IPS-18c (cell line): ENCODE data around the gene ADAM8.
A peak's percentile ranks its signal among the peaks of the same experiment; 100 is the strongest.

ENCODE experiments used
- H3K4me3 ChIP-seq: 2 replicates; pipeline ENCODE4 v1.7.0; 2013; ENCODE audit warnings: low read depth, mild to moderate bottlenecking, low read length, moderate library complexity; ENCODE audit not compliant: insufficient read depth
- H3K9me3 ChIP-seq: one replicate; pipeline ENCODE4 v1.6.1; 2013; ENCODE audit warnings: mild to moderate bottlenecking, low read length, moderate library complexity; ENCODE audit not compliant: control insufficient read depth, insufficient read depth

The ADAM8 gene

DNA sequence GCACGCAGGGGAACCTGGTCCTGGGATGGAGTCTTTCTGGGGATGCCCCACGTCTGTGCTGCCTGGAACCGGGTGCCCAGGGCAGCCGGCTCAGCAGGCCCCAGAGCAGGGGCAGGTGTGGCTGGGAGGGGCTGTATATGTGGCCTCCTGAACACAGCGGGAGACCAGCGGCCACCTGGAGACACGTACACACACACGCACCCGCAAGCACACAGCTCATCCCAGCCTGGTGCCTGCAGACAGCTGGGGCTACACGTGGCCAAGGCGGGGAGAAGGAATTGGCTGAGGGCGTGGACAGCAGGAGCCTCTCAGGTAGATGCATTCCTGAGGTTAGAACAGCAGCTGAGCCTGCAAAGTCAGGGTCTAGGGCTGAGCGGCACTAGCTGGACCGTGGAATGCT is 14.0 kb downstream of the ADAM8 start:
- H3K4me3 ChIP-seq = no peak overlapping the region
- no peaks in the 10 kb centered on the region for H3K9me3 ChIP-seq

DNA sequence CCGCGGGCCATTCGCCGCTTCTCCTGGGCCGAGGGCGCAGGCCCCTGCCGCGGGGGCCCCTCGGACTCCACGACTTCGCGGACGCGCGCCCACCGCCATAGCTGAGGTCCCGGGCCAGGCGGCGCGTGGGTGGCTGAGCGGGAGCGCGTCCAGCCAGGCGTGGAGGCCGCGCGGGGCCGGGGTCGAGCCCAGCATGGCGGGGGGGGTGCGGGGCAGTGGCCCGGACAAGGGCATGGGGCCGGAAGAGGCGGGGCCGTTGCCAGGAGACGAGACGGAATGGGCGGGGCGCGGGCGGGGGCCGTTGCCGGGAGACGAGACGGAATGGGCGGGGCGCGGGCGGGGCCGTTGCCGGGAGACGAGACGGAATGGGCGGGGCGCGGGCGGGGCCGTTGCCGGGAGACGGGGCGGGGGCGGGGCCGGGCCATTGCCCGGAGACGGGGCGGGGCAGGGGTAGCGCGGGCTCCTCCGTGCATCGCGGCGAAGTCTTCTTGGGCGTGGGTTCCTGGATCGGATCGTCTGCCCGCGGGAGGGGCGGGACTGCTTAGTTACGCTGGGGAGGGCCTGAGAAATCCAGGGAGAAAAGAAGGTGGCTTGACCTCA is 14.8 kb downstream of the ADAM8 start:
- H3K4me3 ChIP-seq = peak overlapping the region; percentile 66

DNA sequence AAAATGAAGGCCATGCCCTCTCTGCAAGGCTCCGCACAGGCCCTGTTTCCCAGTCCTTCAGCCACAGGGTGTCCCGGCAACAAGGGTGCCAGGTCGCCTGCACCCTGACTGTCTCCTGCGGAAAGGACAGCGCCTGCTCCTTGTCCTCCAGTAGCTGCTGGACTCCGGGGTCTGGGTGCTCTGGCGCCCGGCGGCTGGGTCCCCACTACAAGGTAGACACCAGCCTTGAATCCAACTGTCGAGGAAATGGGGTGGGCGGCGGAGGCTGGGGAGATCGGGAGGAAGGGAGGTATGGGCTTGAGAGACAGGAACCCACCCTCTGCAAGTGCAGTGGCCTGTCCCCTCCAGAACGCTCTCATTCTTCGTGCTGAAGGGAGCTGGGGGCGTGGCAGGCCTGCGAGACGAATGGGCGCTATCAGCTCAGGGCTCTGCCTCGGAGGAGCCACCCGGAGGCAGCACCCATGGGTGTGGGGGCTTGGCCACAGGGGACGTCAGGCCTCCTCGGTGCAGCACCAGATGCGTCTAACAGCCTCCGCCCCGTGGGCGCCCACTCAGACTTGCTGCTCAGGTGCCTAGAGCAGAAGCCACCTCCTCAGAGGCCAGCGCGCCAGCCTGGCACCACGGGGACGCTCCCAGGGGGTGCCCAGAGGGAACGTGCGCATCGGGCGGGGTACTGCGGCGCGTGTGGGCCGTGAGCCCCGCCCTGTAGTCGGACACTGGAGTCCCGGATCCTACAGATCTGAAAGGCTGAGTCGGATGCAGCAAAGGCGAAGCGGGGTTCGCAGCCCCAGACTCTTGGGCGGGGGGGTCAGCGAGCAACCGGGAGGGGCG is 15.6 kb downstream of the ADAM8 start:
- peak overlapping the region; percentile 66 for H3K4me3 ChIP-seq
- no peaks in the 10 kb centered on the region for H3K9me3 ChIP-seq

More for the DNA sequence above, 14.8 kb downstream of the ADAM8 start:
- H3K9me3 ChIP-seq = no peaks in the 10 kb centered on the region

DNA sequence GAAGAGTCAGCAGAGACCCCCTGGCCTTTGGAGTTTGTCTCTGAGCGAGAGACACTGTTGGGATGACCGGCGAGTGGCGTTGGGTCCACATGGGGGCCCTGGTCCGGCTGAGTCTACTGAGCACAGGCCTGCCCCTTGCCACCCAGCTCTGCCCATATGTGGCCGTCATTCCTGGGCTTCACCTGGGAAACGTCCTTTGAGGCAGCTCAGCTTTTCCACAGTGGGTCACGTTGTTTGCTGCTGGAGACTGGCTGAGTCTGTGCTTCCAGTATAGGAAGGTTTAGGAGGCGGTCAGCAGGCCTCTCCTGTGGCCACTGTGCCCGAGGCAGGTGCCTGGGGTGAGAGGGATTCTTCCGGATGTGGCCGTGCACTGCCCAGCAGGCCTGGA is 17.1 kb downstream of the ADAM8 start:
- no peaks in the 10 kb centered on the region for H3K9me3 ChIP-seq
- H3K4me3 ChIP-seq = no peak overlapping the region

GRCh38 chr10:133258818-133259601 is 17.7 kb downstream of the ADAM8 start:
- Histone ChIP-seq H3K9me3 (no peaks in the 10 kb centered on the region), H3K4me3 (no peak overlapping the region)

DNA sequence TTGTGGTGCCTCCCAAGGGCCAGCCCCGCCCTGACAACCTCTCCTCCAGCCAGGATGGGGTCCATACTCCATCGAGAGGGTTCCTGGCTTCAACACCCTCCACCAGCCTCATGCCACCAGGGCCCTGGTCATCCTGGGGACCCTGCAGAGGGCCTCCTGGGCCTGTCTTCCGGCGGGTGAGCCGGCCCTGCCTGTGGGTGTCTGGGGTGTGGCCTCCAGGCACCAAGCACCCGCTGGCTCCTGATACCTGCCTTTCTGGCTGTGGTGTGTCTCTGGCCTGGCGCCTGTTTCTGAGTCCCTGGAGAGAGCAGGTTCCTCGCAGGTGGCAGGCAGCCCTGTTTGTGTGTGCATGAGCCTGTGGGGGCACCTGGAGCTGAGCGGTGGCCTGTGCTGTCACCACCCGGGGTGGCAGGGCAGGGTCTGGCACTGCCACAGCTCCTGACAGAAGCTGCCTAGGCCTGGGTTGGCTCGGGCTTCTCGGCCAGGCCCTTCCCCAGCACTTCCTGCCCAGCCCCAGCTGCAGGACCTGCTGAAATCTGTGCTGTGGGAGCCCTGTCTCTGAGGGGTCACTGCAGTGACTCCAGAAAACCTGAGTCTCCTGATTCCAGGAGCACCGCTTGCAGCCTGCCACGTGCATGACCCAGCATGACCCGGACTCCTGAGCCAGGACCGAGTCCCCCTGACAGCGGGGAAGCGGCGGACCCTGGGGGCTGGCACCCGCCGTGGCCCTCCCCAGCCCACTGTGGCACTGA is 18.4 kb downstream of the ADAM8 start:
- no peaks in the 10 kb centered on the region for H3K9me3 ChIP-seq
- no peak overlapping the region for H3K4me3 ChIP-seq

GRCh38 chr10:133257489-133258065 is 19.1 kb downstream of the ADAM8 start:
- Histone ChIP-seq H3K4me3 (peak overlapping the region; percentile 34; the same call in 1 of the 2 replicates), H3K9me3 (no peaks in the 10 kb centered on the region)

- H3K9me3 ChIP-seq = no peaks in the 10 kb centered on the region
- H3K4me3 ChIP-seq = no peak overlapping the region
Measured at GRCh38 chr10:133255323-133255722, 21.3 kb downstream of the ADAM8 start.

- Histone ChIP-seq H3K9me3 (no peaks in the 10 kb centered on the region), H3K4me3 (no peak overlapping the region)
Measured at GRCh38 chr10:133254421-133255120, 22.1 kb downstream of the ADAM8 start.

DNA sequence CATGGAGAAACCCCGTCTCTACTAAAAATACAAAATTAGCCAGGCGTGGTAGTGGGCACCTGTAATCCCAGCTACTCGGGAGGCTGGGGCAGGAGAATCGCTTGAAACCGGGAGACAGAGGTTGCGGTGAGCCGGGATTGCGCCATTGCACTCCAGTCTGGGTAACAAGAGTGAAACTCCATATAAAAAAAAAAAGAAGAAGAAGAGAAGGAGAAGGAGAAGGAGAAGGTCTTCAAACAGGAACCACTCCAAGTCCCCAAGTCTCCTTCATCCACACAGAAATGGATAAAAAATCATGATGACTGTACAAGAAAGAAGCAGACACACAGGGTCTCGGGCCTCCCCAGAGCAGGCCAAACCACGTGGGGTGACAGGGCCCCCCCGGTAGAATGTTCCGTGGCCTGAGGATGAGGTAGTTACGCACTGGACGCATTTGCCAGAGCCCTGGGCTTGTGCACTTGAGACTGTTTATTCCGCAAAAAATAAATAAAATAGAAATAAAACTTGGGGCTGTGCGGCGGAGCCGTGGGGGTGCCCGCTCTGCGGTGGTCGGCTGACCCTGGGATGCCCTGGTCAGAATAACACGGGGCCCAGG is 23.2 kb downstream of the ADAM8 start:
- no peak overlapping the region for H3K4me3 ChIP-seq
- no peaks in the 10 kb centered on the region for H3K9me3 ChIP-seq

- H3K9me3 ChIP-seq = no peaks in the 10 kb centered on the region
- no peak overlapping the region for H3K4me3 ChIP-seq
Measured at GRCh38 chr10:133252223-133252552, 24.5 kb downstream of the ADAM8 start.

DNA sequence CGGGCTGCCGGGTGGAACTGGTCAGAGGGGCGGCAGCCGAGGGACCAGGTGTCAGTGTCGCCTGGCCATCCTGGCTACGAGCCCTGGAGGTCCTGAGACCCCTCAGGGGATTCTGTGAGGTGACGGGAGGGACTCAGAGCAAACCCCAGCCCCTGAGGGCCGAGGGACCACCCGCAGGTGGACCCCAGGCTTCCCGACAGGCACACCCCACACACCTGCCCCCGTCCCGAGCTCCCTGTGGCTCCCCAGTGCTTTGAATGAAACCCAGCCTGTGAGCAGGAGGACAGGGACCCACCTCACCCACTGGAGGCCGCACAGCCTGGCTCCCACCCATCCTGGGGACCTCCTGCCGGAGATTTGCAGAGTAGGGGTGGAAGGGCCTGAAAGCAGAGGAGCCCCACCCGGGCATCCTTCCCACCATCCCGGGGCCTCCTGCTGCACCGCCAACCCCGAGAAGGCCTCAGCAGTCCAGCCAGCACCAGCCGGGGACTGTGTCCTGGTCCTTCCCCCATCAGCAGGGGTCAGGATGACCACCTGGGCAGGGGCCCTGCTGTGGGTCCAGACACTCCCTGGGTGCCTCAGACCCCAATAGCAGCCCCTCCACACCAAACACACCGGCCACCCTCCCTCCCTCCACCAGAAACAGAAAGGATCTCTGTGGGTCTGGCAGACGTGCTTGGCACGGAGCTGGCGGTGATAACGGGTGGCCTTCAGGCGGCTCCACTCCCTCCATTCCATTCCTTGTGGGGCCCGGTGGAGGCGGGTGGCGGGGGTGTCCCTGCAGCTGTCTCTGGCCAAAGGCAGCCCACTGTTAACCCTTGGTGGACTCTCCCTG is 25.1 kb downstream of the ADAM8 start:
- no peaks in the 10 kb centered on the region for H3K9me3 ChIP-seq
- no peak overlapping the region for H3K4me3 ChIP-seq

- Histone ChIP-seq H3K9me3 (no peaks in the 10 kb centered on the region), H3K4me3 (no peak overlapping the region)
Measured at GRCh38 chr10:133249975-133250754, 26.5 kb downstream of the ADAM8 start.

DNA sequence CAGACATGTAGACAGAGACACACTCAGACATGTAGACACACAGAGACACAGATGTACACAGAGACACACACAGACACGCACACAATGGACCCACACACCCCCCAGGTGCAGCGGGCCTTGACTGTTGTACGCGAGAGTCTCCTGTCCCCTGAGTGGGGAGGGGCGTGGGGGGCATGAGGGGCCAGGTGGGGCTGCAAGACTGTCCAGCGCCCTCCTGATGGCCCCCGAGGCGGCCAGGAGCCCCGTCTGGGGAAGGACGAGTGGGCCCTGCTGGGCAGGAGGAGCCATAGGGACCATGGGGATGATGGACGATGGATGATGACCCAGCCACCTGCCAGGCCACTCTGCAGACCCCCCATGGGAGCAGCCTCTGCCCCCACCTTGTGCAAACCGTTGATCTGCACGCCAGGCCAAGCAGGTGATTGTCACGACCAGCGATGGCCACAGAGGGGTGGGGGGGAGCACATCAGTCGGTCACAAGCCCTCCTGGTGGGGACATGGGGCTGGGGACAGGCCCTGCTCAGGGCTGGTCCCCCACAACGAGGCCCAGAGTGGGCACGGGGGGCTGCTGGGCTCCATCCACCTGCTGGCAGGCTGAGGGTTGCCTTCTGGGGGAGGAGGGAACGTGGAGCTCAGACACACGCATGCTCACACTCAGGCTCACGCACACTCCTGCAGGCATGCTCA is 27.4 kb downstream of the ADAM8 start:
- Histone ChIP-seq H3K4me3 (no peak overlapping the region), H3K9me3 (no peaks in the 10 kb centered on the region)
